CD4-positive, CD25-positive, alpha-beta regulatory T cell (primary cell): ENCODE results near the gene TTYH1. TPM values are rescaled to one million over a fixed set of nuclear protein-coding genes. Genes with fewer than 3 reads are reported as not detected.
"Not testable (repeated sequence)": the region's sequence is repeated elsewhere in the genome, so short reads cannot be mapped to it uniquely, and the experiment has no call there.

Experiments
- ATAC-seq, 2 donors: fragments of 150-1000 bp; cut with Tn5 transposase; one replicate each; pipeline ENCODE4 v1.10.0; 2021; ENCODE audit warnings: low read depth in 2 of 2, moderate number of reproducible peaks in 2 of 2, moderate library complexity in 1 of 2
- DNase-seq, 3 donors: peaks; one replicate each; pipeline versions ENCODE4 v3.0.0 to v3.0.0-alpha.2; 2012 to 2022; ENCODE audit warnings: mixed read lengths in 1 of 3
- H3K27ac ChIP-seq: one replicate; pipeline ENCODE4 v1.7.0; 2013; ENCODE audit warnings: mild to moderate bottlenecking, low read length; ENCODE audit not compliant: insufficient read depth, poor library complexity, severe bottlenecking
- H3K27me3 ChIP-seq: one replicate; pipeline ENCODE4 v1.7.0; 2013; ENCODE audit warnings: low read length; ENCODE audit not compliant: control insufficient read depth, insufficient read depth
- H3K36me3 ChIP-seq: one replicate; pipeline ENCODE4 v1.7.0; 2013; ENCODE audit warnings: mild to moderate bottlenecking, low read length, moderate library complexity; ENCODE audit not compliant: control insufficient read depth, insufficient read depth
- H3K4me1 ChIP-seq: 2 replicates; pipeline ENCODE4 v1.7.0; 2013; ENCODE audit warnings: mild to moderate bottlenecking, low read length; ENCODE audit not compliant: insufficient read depth, control insufficient read depth, poor library complexity, severe bottlenecking
- H3K4me3 ChIP-seq: one replicate; pipeline ENCODE4 v1.7.0; 2013; ENCODE audit warnings: low read depth, mild to moderate bottlenecking, low read length, moderate library complexity
- H3K9me3 ChIP-seq, 2 experiments: 1 replicate in 1 of 2; 2 replicates in 1 of 2; pipeline ENCODE4 v1.7.0; 2013; ENCODE audit warnings: low read length in 2 of 2, mild to moderate bottlenecking in 1 of 2, moderate library complexity in 1 of 2; ENCODE audit not compliant: control insufficient read depth in 2 of 2
- H3K27ac Mint-ChIP-seq, 3 donors: one replicate each; pipeline ENCODE4 v1.8.0; 2020 to 2022; ENCODE audit warnings: mild to moderate bottlenecking in 3 of 3, mixed read lengths in 3 of 3, moderate library complexity in 2 of 3
- H3K27me3 Mint-ChIP-seq: one replicate; pipeline ENCODE4 v1.8.0; 2022; ENCODE audit warnings: mild to moderate bottlenecking, mixed read lengths
- H3K36me3 Mint-ChIP-seq: one replicate; pipeline ENCODE4 v1.8.0; 2020; ENCODE audit warnings: mixed read lengths
- H3K4me1 Mint-ChIP-seq, 4 donors: one replicate each; pipeline ENCODE4 v1.8.0; 2020 to 2022; ENCODE audit warnings: mixed read lengths in 4 of 4, mild to moderate bottlenecking in 1 of 4
- H3K4me3 Mint-ChIP-seq, 4 donors: one replicate each; pipeline ENCODE4 v1.8.0; 2020 to 2022; ENCODE audit warnings: mild to moderate bottlenecking in 4 of 4, mixed read lengths in 4 of 4, moderate library complexity in 3 of 4
- H3K9me3 Mint-ChIP-seq, 7 donors: one replicate each; pipeline ENCODE4 v1.8.0; 2020 to 2022; ENCODE audit warnings: mixed read lengths in 7 of 7, mild to moderate bottlenecking in 3 of 7, moderate library complexity in 2 of 7
- polyA plus RNA-seq, 4 donors: library from polyadenylated mRNA; unstranded; fragments of 300-500 nt; fragmentation: Illumina TruSeq; gene quantifications; one replicate each; pipeline ENCODE4 v1.2.3, GENCODE V29; 2021
- total RNA-seq: library from RNA; stranded (reverse); gene quantifications from one replicate; pipeline ENCODE4 v1.2.3, GENCODE V29; 2022

Gene TTYH1
- total and polyA plus RNA-seq, 5 donors from 2014 or later, result 0.17 to 1.00 (median 0.31) TPM; not detected in 2

DNA sequence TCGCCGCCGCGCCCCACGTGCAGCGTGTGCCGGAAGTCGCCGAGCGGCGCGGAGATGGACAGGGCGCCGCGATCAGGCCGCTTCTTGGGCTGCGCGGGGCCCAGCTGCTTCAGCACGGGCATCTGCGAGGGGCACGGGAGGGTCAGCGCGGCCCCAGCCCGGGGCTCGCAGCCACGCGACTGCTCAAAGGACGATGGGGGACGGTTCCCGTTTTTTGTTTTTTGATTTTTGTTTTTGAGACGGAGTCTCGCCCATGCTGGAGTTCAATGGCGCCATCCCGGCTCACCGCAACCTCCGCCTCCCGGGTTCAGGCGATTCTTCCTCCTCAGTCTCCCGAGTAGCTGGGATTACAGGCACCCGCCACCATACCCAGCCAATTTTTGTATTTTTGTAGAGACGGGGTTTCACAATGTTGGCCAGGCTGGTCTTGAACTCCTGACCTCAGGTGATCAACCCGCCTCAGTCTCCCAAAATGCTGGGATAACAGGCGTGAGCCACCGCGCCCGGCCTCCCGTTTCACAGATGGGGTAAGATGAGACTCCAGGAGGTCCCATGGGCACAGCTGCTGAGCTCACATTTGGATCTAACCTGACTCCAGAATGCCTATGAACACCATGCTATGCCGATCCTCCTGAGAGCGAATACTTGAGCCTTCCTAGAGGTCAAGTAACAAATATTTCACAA lies 50.3 kb downstream of the TTYH1 start:
- Mint-ChIP-seq H3K4me3 (peak overlapping the region; percentile 71 to 92 (median 75)), H3K27ac (peak overlapping the region in 1 of 3 donors; percentile 35), H3K4me1 (peaks cover 0 to 37% (median 14%) of the 10 kb centered on the region in 4 donors), H3K36me3 (no peaks in the 10 kb centered on the region), H3K27me3 (peaks cover 48% of the 10 kb centered on the region), H3K9me3 (no peaks in the 10 kb centered on the region)
- Histone ChIP-seq H3K4me1 (peaks cover 32% of the 10 kb centered on the region), H3K36me3 (peaks cover 9% of the 10 kb centered on the region), H3K4me3 (no peak overlapping the region), H3K27me3 (peaks cover 7% of the 10 kb centered on the region), H3K9me3 (no peaks in the 10 kb centered on the region), H3K27ac (no peak overlapping the region)
- DNase-seq (no peak), ATAC-seq (no peak)

DNA sequence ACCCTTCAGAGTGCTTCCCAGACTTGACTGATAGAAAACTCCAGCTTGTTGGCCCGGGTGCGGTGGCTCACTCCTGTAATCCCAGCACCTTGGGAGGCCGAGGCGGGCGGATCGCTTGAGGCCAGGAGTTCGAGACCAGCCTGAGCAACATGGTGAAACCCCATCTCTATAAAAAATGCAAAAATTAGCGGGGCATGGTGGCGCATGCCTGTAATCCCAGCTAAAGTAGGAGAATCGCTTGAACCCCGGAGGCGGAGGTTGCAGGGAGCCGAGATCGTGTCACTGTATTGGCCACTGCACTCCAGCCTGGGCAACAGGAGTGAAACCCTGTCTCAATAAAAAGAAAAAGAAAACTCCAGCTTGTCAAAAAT lies 50.8 kb downstream of the TTYH1 start:
- H3K4me1 ChIP-seq, result peaks cover 36% of the 10 kb centered on the region
- not testable (repeated sequence) for H3K9me3 Mint-ChIP-seq, ATAC-seq, H3K27ac Mint-ChIP-seq, H3K27me3 ChIP-seq, H3K27ac ChIP-seq, H3K9me3 ChIP-seq, DNase-seq, H3K4me3 ChIP-seq, H3K36me3 Mint-ChIP-seq, H3K36me3 ChIP-seq
- peaks cover 0 to 41% (median 16%) of the 10 kb centered on the region in 4 donors for H3K4me1 Mint-ChIP-seq
- peak overlapping the region; percentile 71 to 92 (median 75) for H3K4me3 Mint-ChIP-seq
- H3K27me3 Mint-ChIP-seq, result peaks cover 51% of the 10 kb centered on the region

DNA sequence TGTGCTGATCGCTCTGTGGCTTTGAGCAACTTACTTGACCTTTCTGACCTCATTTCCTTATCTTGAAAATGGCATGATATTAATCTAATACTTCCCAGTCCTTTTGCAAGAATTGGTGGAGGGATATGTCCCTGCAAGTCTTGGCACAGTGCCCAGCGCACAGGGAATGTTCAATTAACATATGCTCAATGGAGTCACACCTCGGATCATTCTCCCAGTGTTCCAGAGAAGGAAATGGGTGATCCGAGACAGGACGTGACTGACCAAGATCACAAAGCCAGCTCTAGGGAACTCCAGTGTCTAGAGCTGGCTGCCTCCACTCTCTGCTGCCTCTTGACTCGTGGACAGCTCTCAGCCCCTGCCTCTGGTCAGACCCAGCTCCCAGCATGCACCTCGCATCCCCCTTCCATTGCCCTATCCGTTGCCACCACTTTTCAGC lies 54.3 kb downstream of the TTYH1 start:
- Mint-ChIP-seq H3K27me3 (peaks cover 61% of the 10 kb centered on the region), H3K36me3 (no peaks in the 10 kb centered on the region), H3K9me3 (no peaks in the 10 kb centered on the region), H3K4me1 (peaks cover 0 to 27% (median 10%) of the 10 kb centered on the region in 4 donors), H3K27ac (no peak overlapping the region), H3K4me3 (peak overlapping the region in 1 of 4 donors; percentile 67)
- H3K4me1 ChIP-seq, result peaks cover 15% of the 10 kb centered on the region
- H3K4me3 ChIP-seq, result no peak overlapping the region
- peaks cover 9% of the 10 kb centered on the region for H3K27me3 ChIP-seq
- no peak for DNase-seq
- no peak for ATAC-seq
- H3K9me3 ChIP-seq, result no peaks in the 10 kb centered on the region
- no peaks in the 10 kb centered on the region for H3K36me3 ChIP-seq
- no peak overlapping the region for H3K27ac ChIP-seq

DNA sequence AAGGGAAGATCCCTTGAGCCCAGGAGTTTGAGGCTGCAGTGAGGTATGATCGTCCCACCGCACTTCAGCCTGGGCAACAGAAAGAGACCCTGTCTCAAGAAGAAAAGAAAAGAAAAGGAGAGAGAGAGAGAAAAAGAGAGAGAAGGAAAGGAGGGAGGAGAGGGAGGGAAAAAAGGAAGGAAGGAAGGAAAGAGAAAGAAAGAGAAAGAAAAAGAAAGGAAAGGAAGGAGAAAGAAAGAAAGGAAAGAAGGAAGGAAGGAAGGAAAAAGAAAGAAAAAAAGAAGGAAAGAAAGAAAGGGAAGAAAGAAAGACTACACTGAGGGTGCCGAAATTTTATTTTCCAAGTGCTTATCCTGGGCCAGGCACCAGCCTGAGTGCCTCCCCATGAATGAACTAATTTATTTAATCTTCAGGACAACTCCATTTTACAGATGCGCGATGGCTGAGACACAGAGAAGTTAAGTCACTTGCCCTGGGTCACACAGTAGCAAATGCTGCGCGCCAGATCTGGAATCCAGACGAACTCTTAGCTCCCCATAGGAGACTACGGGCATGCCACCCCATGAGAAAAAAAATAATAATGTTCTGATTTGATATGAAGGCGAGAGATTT lies 55.1 kb downstream of the TTYH1 start:
- no peak overlapping the region for H3K4me3 ChIP-seq
- H3K27me3 ChIP-seq, result peaks cover 9% of the 10 kb centered on the region
- H3K4me1 ChIP-seq, result peaks cover 9% of the 10 kb centered on the region
- no peak overlapping the region for H3K27ac ChIP-seq
- Mint-ChIP-seq H3K36me3 (no peaks in the 10 kb centered on the region), H3K4me1 (peaks cover 0 to 24% (median 10%) of the 10 kb centered on the region in 4 donors), H3K27ac (peak overlapping the region in 1 of 3 donors; percentile 52), H3K27me3 (peaks cover 61% of the 10 kb centered on the region), H3K9me3 (no peaks in the 10 kb centered on the region), H3K4me3 (peak overlapping the region in 2 of 4 donors; percentile 38 to 40)
- H3K9me3 ChIP-seq, result no peaks in the 10 kb centered on the region
- H3K36me3 ChIP-seq, result no peaks in the 10 kb centered on the region
- DNase-seq (no peak), ATAC-seq (no peak)

DNA sequence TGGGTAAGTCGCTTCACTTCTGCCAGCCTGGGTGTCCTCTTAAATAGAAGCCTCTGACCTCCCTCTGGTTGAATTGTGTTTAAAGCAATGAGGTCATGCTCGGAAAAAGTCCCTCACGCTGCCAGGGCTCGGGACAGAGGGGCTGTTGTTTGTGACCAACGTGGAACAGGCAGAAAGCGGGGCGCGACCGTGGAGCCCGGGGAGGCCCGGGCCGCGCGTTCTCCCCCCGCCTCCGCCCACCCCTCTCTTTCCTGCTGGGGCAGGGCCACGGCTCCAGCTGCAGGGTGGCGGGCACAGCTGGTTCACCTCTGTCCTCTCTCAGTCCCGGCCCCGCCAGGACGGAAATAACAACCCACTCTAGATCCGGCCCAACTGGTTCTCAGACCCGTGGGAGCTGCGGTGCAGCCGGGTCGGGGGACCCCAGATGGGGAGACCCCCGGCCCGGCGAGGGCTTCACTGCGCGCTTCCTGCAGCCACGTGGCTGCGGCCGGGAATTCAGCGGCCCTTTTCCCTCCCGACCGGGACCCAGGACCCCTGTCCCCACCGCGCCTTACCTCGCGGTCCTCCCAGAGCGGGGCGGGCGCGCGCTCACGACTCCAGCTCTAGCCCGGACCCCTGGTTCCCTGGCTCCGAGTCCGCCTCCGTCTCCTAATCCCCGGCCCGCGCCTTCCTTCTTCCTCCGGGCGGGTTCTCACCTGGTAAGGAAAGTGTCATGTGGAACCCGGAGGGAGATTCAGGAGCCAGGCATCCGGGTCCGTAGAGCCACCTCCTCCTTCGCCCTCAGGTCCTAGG lies 55.9 kb downstream of the TTYH1 start:
- H3K4me1 Mint-ChIP-seq, result peaks cover 0 to 20% (median 10%) of the 10 kb centered on the region in 4 donors
- no peaks in the 10 kb centered on the region for H3K9me3 Mint-ChIP-seq
- Histone ChIP-seq H3K9me3 (no peaks in the 10 kb centered on the region), H3K27me3 (peaks cover 9% of the 10 kb centered on the region), H3K4me3 (no peak overlapping the region), H3K4me1 (peaks cover 9% of the 10 kb centered on the region), H3K36me3 (no peaks in the 10 kb centered on the region), H3K27ac (no peak overlapping the region)
- no peaks in the 10 kb centered on the region for H3K36me3 Mint-ChIP-seq
- H3K27me3 Mint-ChIP-seq, result peaks cover 58% of the 10 kb centered on the region
- H3K4me3 Mint-ChIP-seq, result no peak overlapping the region
- DNase-seq (no peak), ATAC-seq (peak in 1 of 2 donors; percentile 37)
- no peak overlapping the region for H3K27ac Mint-ChIP-seq

DNA sequence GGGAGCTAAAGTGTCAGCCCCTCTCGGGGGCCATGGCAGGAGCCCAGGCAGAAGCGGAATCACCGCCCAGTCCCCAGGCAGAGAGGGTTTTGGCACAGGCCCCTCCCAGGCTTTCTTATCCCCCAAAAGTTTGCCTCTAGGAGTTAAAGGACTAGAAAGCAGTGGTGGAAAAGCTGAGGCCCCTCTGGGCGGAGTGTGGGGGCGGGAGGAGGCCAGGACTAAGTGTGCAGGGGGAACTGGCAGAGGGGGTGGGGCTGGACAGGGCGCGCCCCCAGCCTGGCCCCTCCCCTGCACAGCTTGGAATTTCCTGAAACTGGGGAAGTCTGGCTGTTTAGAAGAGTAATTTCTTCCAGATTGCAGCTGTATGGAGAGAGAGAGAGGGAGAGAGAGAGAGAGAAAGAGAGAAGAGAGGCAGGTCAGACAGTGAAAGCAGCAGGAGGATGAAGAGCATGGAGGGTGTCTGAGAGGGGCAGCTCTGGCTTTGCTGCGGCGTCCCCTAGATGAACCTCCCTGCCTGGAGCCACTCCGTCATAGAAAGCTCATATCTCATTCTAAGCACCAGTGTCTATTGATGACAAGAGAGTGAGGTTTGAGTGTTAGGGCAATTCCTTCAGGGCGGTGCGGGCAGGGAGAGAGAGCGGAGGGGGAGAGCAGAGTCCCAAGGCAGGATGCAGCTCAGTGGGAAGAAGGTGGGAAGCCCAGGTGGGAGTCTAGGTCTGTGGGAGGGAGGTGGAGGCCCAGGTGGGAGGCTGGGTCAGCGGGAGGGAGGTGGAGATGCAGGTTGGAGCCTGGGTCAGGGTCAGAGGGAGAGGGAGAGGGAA lies 58.0 kb downstream of the TTYH1 start, which contains the start of gene CDC42EP5:
CDC42EP5 (minus strand) TSS at position 226 of the 821 bp plus-strand sequence. CDS start 7,749 bp downstream, outside the sequence.
- Histone ChIP-seq H3K27ac (no peak within 1 kb of the TSS), H3K4me3 (no peak within 1 kb of the TSS), H3K9me3 (no peaks in the 10 kb centered on the region), H3K27me3 (peaks cover 12% of the 10 kb centered on the region), H3K4me1 (peaks cover 9% of the 10 kb centered on the region), H3K36me3 (no peaks in the 10 kb centered on the region)
- Mint-ChIP-seq H3K27me3 (peaks cover 56% of the 10 kb centered on the region), H3K4me3 (no peak within 1 kb of the TSS), H3K36me3 (no peaks in the 10 kb centered on the region), H3K27ac (peak within 1 kb of the TSS in 1 of 3 donors; percentile 84), H3K9me3 (no peaks in the 10 kb centered on the region), H3K4me1 (peaks cover 0 to 20% (median 8%) of the 10 kb centered on the region in 4 donors)
- DNase-seq, result no peak
- no peak for ATAC-seq

DNA sequence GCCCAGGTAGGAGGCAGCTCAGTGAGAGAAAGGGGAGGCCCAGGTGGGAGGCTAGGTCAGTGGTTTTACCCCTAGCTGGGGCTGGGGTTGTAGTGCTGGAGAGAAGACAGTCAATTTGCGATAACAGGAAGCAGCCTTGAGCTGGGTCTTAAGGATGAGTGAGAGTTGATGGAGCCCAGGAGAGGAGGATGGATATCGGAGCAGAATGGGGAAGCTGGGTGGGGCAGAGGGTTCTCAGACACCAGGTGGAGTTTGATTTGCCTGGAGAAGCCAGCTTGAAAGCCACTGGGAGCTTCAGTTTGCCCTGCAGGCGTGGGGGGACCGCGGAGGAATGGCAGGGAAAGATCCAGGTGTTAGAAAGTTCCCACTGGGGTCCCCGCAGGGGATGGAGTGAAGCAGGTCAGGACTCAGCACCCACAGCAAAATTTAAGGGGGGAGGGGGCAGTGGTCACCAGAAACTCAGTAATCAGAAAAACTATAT lies 58.7 kb downstream of the TTYH1 start:
- Mint-ChIP-seq H3K4me3 (no peak overlapping the region), H3K4me1 (peaks cover 0 to 23% (median 8%) of the 10 kb centered on the region in 4 donors), H3K9me3 (no peaks in the 10 kb centered on the region), H3K36me3 (no peaks in the 10 kb centered on the region), H3K27me3 (peaks cover 55% of the 10 kb centered on the region), H3K27ac (no peak overlapping the region)
- Histone ChIP-seq H3K27me3 (peaks cover 12% of the 10 kb centered on the region), H3K36me3 (no peaks in the 10 kb centered on the region), H3K4me1 (peaks cover 9% of the 10 kb centered on the region), H3K9me3 (no peaks in the 10 kb centered on the region), H3K4me3 (no peak overlapping the region), H3K27ac (no peak overlapping the region)
- DNase-seq, result no peak
- ATAC-seq, result no peak
